Measurements from ENCODE around the gene ATAD2B. TPM values are rescaled to one million over a fixed set of nuclear protein-coding genes. Genes with fewer than 3 reads are reported as not detected.

Gene ATAD2B
- total and polyA plus RNA-seq, 2 of the 4 experiments (the other 2 are of a cell fraction) = 1.5 to 5.0 TPM

DNA sequence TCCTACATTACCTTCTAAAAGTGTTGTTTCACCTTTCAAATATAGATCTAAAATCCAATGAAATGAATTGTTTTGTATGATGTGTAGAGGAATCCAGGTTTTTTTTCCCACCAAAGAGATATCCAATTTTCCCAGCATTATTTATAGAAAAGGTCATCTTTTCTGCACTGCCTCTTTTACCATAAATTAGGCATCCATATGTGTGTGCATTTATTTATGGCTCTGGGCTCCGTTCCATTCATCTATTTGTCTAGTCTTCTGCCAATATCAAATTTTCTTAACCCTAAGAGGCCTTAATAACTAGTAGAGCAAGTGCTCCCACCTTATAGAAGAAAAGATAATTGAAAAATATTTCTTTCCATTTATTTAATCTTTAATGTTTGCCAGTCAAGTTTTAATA, 88.3 kb downstream of the ATAD2B start:
- Histone ChIP-seq H2BK20ac (ENCODE audit: low read depth, low read length) (no peak overlapping the region), H3K18ac (ENCODE audit: low read depth, low read length) (no peak overlapping the region), H3K27me3 (ENCODE audit: control insufficient read depth, insufficient read depth, low read length) (no peaks in the 10 kb centered on the region), H3K27ac (ENCODE audit: insufficient read depth, low read length) (no peak overlapping the region), H2AK5ac (ENCODE audit: low read depth, low read length) (no peak overlapping the region), H2BK5ac (ENCODE audit: low read depth, low read length, poor library complexity, severe bottlenecking) (no peak overlapping the region), H2AFZ (replicated peaks; ENCODE audit: low read length, poor library complexity) (no peak overlapping the region), H3K23ac (ENCODE audit: low read depth, low read length) (no peak overlapping the region), H4K8ac (ENCODE audit: low read depth in 2 of 2, low read length in 2 of 2) (no peak overlapping the region), H3K4ac (ENCODE audit: low read depth, low read length) (no peak overlapping the region), H3K9ac (ENCODE audit: low read depth, low read length) (no peak overlapping the region), H4K5ac (ENCODE audit: low read depth, low read length) (no peak overlapping the region), H2BK120ac (ENCODE audit: low read depth, low read length) (no peak overlapping the region), H3K14ac (replicated peaks; ENCODE audit: low read depth, low read length) (no peak overlapping the region), H3K9me1 (ENCODE audit: insufficient read depth, low read length) (no peaks in the 10 kb centered on the region), H3K9me3 (ENCODE audit: control insufficient read depth, insufficient read depth, low read length) (no peaks in the 10 kb centered on the region), H2BK15ac (ENCODE audit: low read depth, low read length) (no peak overlapping the region), H4K20me1 (ENCODE audit: insufficient read depth, low read length) (no peaks in the 10 kb centered on the region; the same call in 1 of the 2 replicates), H4K91ac (ENCODE audit: insufficient read depth, low read depth, low read length) (no peak overlapping the region), H3K36me3 (ENCODE audit: control insufficient read depth, insufficient read depth, low read length) (peaks cover 5% of the 10 kb centered on the region; the same call in 1 of the 2 replicates), H3K4me2 (ENCODE audit: low read depth, low read length) (no peak overlapping the region), H3K56ac (ENCODE audit: extremely low read depth, insufficient read depth, low read length) (no peak overlapping the region), H2AK9ac (replicated peaks; ENCODE audit: low read depth, low read length, poor library complexity) (no peak overlapping the region), H3K4me3 (ENCODE audit: insufficient read depth, low read depth, low read length) (no peak overlapping the region), H3K79me1 (ENCODE audit: low read depth in 1 of 2, low read length in 2 of 2) (peaks cover 3 to 10% of the 10 kb centered on the region in 2 experiments; a peak in 2 of 4 replicates), H3K4me1 (ENCODE audit: control insufficient read depth, insufficient read depth, low read length) (no peaks in the 10 kb centered on the region)
- in situ Hi-C loops (cut with MboI; ENCODE audit: low sequenced_read_pairs) = no loop called here
- CTCF ChIA-PET = no interaction called here
- POLR2A ChIA-PET (ENCODE audit: unreplicated experiment) = no interaction called here
- no TSS peak for BruUV-seq (replicated peaks)
- intact Hi-C loops (cut with micrococcal nuclease) = no loop called here
- DNase-seq = no peak
- dilution Hi-C loops (cut with HindIII; ENCODE audit: low sequenced_read_pairs, unreplicated experiment) = no loop called here
- ATAC-seq (ENCODE audit: low read depth) = no peak
- no CpG with 5 or more reads among the region's 1 CpG for WGBS, 2 experiments (ENCODE audit: extremely low coverage in 2 of 2, insufficient read length in 1 of 2)
- TF ChIP-seq MAZ (IDR thresholded peaks at IDR 0.05; ENCODE audit: borderline replicate concordance, low read depth, low read length) (no peak), SMC3 (IDR thresholded peaks at IDR 0.05; ENCODE audit: low read depth, low read length) (no peak), CHD1 (IDR thresholded peaks at IDR 0.05; ENCODE audit: low read depth, low read length) (no peak), RFX5 (IDR thresholded peaks at IDR 0.05; ENCODE audit: low read depth, low read length) (no peak), RAD21 (IDR thresholded peaks at IDR 0.05; ENCODE audit: low read length) (no peak), CEBPB (IDR thresholded peaks at IDR 0.05; ENCODE audit: low read depth, low read length) (no peak), NFE2L2 (IDR thresholded peaks at IDR 0.05; ENCODE audit: low read depth, low read length) (no peak), FOS (IDR thresholded peaks at IDR 0.05; ENCODE audit: low read depth, low read length) (no peak), BHLHE40 (IDR thresholded peaks at IDR 0.05; ENCODE audit: low read depth, low read length) (no peak), POLR2A (IDR thresholded peaks at IDR 0.05; ENCODE audit: low read depth, low read length) (no peak), MAFK (IDR thresholded peaks at IDR 0.05; ENCODE audit: low read depth, low read length) (no peak), MXI1 (IDR thresholded peaks at IDR 0.05; ENCODE audit: borderline replicate concordance, low read depth, low read length) (no peak), RCOR1 (IDR thresholded peaks at IDR 0.05; ENCODE audit: insufficient replicate concordance, low read length) (no peak)
- TF ChIP-seq, protein P1, sequence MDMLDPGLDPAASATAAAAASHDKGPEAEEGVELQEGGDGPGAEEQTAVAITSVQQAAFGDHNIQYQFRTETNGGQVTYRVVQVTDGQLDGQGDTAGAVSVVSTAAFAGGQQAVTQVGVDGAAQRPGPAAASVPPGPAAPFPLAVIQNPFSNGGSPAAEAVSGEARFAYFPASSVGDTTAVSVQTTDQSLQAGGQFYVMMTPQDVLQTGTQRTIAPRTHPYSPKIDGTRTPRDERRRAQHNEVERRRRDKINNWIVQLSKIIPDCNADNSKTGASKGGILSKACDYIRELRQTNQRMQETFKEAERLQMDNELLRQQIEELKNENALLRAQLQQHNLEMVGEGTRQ (IDR thresholded peaks at IDR 0.05; ENCODE audit: low read depth, low read length) = no peak
- TF ChIP-seq, protein P2, sequence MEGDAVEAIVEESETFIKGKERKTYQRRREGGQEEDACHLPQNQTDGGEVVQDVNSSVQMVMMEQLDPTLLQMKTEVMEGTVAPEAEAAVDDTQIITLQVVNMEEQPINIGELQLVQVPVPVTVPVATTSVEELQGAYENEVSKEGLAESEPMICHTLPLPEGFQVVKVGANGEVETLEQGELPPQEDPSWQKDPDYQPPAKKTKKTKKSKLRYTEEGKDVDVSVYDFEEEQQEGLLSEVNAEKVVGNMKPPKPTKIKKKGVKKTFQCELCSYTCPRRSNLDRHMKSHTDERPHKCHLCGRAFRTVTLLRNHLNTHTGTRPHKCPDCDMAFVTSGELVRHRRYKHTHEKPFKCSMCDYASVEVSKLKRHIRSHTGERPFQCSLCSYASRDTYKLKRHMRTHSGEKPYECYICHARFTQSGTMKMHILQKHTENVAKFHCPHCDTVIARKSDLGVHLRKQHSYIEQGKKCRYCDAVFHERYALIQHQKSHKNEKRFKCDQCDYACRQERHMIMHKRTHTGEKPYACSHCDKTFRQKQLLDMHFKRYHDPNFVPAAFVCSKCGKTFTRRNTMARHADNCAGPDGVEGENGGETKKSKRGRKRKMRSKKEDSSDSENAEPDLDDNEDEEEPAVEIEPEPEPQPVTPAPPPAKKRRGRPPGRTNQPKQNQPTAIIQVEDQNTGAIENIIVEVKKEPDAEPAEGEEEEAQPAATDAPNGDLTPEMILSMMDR (conservative IDR thresholded peaks at IDR 0.05; ENCODE audit: low read depth, low read length) = no peak
- TF ChIP-seq, protein P3, sequence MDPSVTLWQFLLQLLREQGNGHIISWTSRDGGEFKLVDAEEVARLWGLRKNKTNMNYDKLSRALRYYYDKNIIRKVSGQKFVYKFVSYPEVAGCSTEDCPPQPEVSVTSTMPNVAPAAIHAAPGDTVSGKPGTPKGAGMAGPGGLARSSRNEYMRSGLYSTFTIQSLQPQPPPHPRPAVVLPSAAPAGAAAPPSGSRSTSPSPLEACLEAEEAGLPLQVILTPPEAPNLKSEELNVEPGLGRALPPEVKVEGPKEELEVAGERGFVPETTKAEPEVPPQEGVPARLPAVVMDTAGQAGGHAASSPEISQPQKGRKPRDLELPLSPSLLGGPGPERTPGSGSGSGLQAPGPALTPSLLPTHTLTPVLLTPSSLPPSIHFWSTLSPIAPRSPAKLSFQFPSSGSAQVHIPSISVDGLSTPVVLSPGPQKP (IDR thresholded peaks at IDR 0.05; ENCODE audit: borderline replicate concordance, low read depth, low read length) = no peak
